ENCODE results near the gene ANKRD37. TPM values are rescaled to one million over a fixed set of nuclear protein-coding genes. Genes with fewer than 3 reads are reported as not detected.

Gene ANKRD37
- total and polyA plus RNA-seq, 3 experiments from 2014 or later = 14.5 to 16.1 (median 16.1) TPM

DNA sequence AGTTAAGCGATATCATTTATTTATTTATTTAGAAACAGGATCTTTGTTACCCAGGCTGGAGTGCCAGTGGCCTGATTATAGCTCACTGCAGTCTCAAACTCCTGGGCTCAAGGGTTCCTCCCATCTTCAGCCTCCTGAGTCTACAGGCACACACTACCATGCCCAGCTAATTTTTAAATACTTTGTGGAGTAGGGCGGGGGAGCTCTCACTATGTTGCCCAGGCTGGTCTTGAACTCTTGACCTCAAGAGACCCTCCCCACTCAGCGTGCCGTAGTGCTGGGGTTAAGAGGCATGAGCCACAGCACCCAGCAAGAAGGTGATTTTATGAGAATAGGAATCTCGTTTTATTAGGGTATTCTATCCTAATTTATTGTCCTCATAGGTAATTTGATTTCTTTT lies 33.0 kb downstream of the ANKRD37 start:
- Histone ChIP-seq H3K36me3 (ENCODE audit: insufficient read depth, low read length) (no peaks in the 10 kb centered on the region), H3K27me3 (ENCODE audit: insufficient read depth, low read length, poor library complexity, severe bottlenecking) (peaks cover 4% of the 10 kb centered on the region), H3K4me3 (ENCODE audit: low read length) (no peak overlapping the region), H3K4me1 (ENCODE audit: insufficient read depth, low read length) (peaks cover 11% of the 10 kb centered on the region), H3K9me3 (ENCODE audit: low read length) (no peaks in the 10 kb centered on the region), H3K27ac (ENCODE audit: low read depth, low read length) (no peak overlapping the region)
- DNase-seq = no peak
- POLR2A ChIA-PET = no interaction called here
- H3K4me3 Mint-ChIP-seq = no peak overlapping the region
- peaks cover 9 to 14% (median 11%) of the 10 kb centered on the region in 3 donors for H3K4me1 Mint-ChIP-seq
- no peak overlapping the region for H3K27ac Mint-ChIP-seq
- peaks cover 0 to 10% (median 0%) of the 10 kb centered on the region in 3 donors for H3K36me3 Mint-ChIP-seq
- no peaks in the 10 kb centered on the region for H3K9me3 Mint-ChIP-seq
- CTCF ChIA-PET = interaction anchor here (1.4 kb wide), 1 partner anchor 34 kb away, joined by 4 read pairs; the partner anchor contains the start of gene LRP2BP
- peaks cover 3 to 11% of the 10 kb centered on the region in 2 donors for H3K27me3 Mint-ChIP-seq

DNA sequence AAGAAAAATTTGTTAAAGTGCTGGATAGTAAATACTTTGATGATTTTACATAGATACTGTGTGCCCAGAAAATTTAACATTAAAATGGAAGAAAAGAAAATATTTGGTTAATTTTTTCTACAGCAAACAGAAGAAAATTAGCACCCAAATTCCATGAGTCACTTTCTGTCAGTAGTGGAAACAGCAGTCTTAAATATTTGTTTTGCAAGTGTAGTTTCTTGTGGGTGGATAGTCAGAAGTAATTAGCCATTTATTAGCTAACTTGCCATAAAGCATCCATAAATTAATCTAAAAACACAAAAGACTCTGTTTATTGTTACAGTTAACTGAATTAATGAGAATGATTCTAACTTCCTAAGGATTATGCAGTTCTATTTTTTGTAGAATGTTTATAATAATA lies 38.8 kb downstream of the ANKRD37 start:
- ChIA-PET POLR2A (no interaction called here), CTCF (no interaction called here)
- no peaks in the 10 kb centered on the region for H3K4me1 Mint-ChIP-seq
- no peak for DNase-seq
- H3K27ac Mint-ChIP-seq = no peak overlapping the region
- H3K4me3 Mint-ChIP-seq = no peak overlapping the region
- no peak overlapping the region for H3K4me3 ChIP-seq (ENCODE audit: low read length)
- H3K36me3 ChIP-seq (ENCODE audit: insufficient read depth, low read length) = no peaks in the 10 kb centered on the region
- no peaks in the 10 kb centered on the region for H3K9me3 ChIP-seq (ENCODE audit: low read length)
- no peaks in the 10 kb centered on the region for H3K4me1 ChIP-seq (ENCODE audit: insufficient read depth, low read length)
- no peak overlapping the region for H3K27ac ChIP-seq (ENCODE audit: low read depth, low read length)
- H3K27me3 Mint-ChIP-seq = peaks cover 2 to 14% of the 10 kb centered on the region in 2 donors
- H3K36me3 Mint-ChIP-seq = no peaks in the 10 kb centered on the region
- H3K9me3 Mint-ChIP-seq = no peaks in the 10 kb centered on the region
- peaks cover 4% of the 10 kb centered on the region for H3K27me3 ChIP-seq (ENCODE audit: insufficient read depth, low read length, poor library complexity, severe bottlenecking)

DNA sequence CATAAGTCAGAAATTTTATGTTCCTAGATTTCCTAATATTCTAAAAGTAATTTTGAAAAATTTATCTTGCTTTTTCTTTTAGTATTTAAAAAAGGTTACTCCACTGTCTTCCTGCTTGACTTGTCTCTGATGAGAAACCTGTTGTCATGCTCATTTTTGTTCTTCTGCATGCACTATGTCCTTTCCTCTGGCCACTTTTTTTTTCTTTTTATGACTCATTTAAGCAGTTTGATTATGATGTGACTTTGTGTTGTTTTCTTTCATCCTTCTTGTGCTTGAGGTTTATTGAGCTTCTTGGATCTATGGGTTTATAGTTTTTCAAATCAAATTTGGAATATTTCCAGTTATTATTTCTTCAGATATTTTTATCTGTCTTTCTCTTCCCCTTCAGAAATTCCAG lies 41.2 kb downstream of the ANKRD37 start:
- Mint-ChIP-seq H3K27ac (no peak overlapping the region), H3K27me3 (peaks cover 2 to 19% of the 10 kb centered on the region in 2 donors), H3K4me1 (no peaks in the 10 kb centered on the region), H3K9me3 (no peaks in the 10 kb centered on the region), H3K4me3 (no peak overlapping the region), H3K36me3 (no peaks in the 10 kb centered on the region)
- DNase-seq = no peak
- ChIA-PET POLR2A (no interaction called here), CTCF (interaction anchor here (0.7 kb wide), 1 partner anchor 236 kb away, joined by 3 read pairs; no protein-coding TSS in a partner anchor)
- H3K9me3 ChIP-seq (ENCODE audit: low read length) = no peaks in the 10 kb centered on the region
- H3K4me1 ChIP-seq (ENCODE audit: insufficient read depth, low read length) = no peaks in the 10 kb centered on the region
- no peaks in the 10 kb centered on the region for H3K27me3 ChIP-seq (ENCODE audit: insufficient read depth, low read length, poor library complexity, severe bottlenecking)
- H3K27ac ChIP-seq (ENCODE audit: low read depth, low read length) = no peak overlapping the region
- no peak overlapping the region for H3K4me3 ChIP-seq (ENCODE audit: low read length)
- H3K36me3 ChIP-seq (ENCODE audit: insufficient read depth, low read length) = no peaks in the 10 kb centered on the region

DNA sequence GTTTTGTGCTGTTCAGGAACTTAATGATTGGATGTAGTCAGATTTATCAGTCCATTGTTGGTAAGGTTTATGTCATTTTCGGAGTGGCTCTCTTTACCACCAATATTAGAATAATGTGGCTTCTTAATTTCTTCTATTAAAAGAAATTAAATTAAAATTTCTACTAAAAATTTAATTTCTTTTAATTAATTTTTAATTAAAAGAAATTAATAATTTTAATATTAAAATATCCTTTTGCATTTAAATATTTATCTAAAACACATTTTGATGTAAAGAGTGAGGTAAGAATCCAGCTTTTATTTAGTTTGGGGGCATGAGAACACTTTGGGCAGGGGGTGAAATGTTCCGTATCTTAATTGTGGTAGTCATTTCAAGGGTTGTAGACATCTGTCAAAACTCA lies 44.8 kb downstream of the ANKRD37 start:
- H3K4me1 Mint-ChIP-seq = no peaks in the 10 kb centered on the region
- ChIA-PET CTCF (no interaction called here), POLR2A (no interaction called here)
- no peaks in the 10 kb centered on the region for H3K9me3 Mint-ChIP-seq
- Histone ChIP-seq H3K4me1 (ENCODE audit: insufficient read depth, low read length) (no peaks in the 10 kb centered on the region), H3K27me3 (ENCODE audit: insufficient read depth, low read length, poor library complexity, severe bottlenecking) (no peaks in the 10 kb centered on the region), H3K4me3 (ENCODE audit: low read length) (no peak overlapping the region), H3K9me3 (ENCODE audit: low read length) (no peaks in the 10 kb centered on the region), H3K27ac (ENCODE audit: low read depth, low read length) (no peak overlapping the region), H3K36me3 (ENCODE audit: insufficient read depth, low read length) (no peaks in the 10 kb centered on the region)
- DNase-seq = no peak
- H3K27me3 Mint-ChIP-seq = peaks cover 0 to 11% of the 10 kb centered on the region in 2 donors
- no peak overlapping the region for H3K27ac Mint-ChIP-seq
- no peak overlapping the region for H3K4me3 Mint-ChIP-seq
- no peaks in the 10 kb centered on the region for H3K36me3 Mint-ChIP-seq

DNA sequence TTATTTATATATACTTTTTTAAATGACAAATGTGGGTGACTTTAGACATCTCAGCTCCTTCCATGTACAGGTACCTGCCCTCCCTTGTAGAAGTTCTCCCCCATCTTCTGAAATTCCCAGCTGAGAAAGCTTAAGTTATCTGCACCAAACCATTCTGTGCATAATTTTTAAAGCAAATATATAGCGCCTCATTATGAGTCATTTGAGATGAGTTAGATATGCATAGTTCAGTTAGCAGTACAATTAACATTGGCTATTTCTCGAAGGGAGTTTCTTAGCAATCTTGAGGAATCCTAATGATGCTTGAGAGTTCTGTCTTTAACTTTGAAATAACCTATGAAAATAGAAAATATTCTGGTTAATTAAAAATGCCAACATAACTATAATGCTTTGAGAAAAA lies 48.6 kb downstream of the ANKRD37 start:
- H3K4me1 Mint-ChIP-seq = no peaks in the 10 kb centered on the region
- Histone ChIP-seq H3K36me3 (ENCODE audit: insufficient read depth, low read length) (no peaks in the 10 kb centered on the region), H3K4me3 (ENCODE audit: low read length) (no peak overlapping the region), H3K27me3 (ENCODE audit: insufficient read depth, low read length, poor library complexity, severe bottlenecking) (no peaks in the 10 kb centered on the region), H3K4me1 (ENCODE audit: insufficient read depth, low read length) (no peaks in the 10 kb centered on the region), H3K9me3 (ENCODE audit: low read length) (no peaks in the 10 kb centered on the region), H3K27ac (ENCODE audit: low read depth, low read length) (no peak overlapping the region)
- CTCF ChIA-PET = no interaction called here
- H3K27ac Mint-ChIP-seq = no peak overlapping the region
- no peaks in the 10 kb centered on the region for H3K36me3 Mint-ChIP-seq
- no peaks in the 10 kb centered on the region for H3K9me3 Mint-ChIP-seq
- DNase-seq = no peak
- peaks cover 4 to 20% of the 10 kb centered on the region in 2 donors for H3K27me3 Mint-ChIP-seq
- POLR2A ChIA-PET = no interaction called here
- no peak overlapping the region for H3K4me3 Mint-ChIP-seq

Other genes starting within 250 kb of the ANKRD37 start
- 10 to 100 TPM; 49.9 to 50.1 TPM for gene CFAP97, start 192.8 kb upstream of the ANKRD37 start, total RNA-seq
- 107 TPM for gene CFAP97, start 192.8 kb upstream of the ANKRD37 start, polyA plus RNA-seq
- 10 to 100 TPM; 17.7 to 18.2 TPM for gene SNX25, start 187.2 kb upstream of the ANKRD37 start, total RNA-seq
- 7.8 TPM for gene SNX25, start 187.2 kb upstream of the ANKRD37 start, polyA plus RNA-seq
- under 1 TPM; 0.35 to 0.42 TPM for gene LRP2BP, start 917 bp upstream of the ANKRD37 start, total RNA-seq
- gene LRP2BP, start 917 bp upstream of the ANKRD37 start, polyA plus RNA-seq = 0.59 TPM
- gene UFSP2, start 29.1 kb downstream of the ANKRD37 start, total RNA-seq = 10 to 100 TPM; 19.5 to 19.8 TPM
- gene UFSP2, start 29.1 kb downstream of the ANKRD37 start, polyA plus RNA-seq = 48.9 TPM
- not detected for gene CCDC110, start 74.9 kb downstream of the ANKRD37 start, total RNA-seq
- not detected for gene CCDC110, start 74.9 kb downstream of the ANKRD37 start, polyA plus RNA-seq
- gene PDLIM3, start 138.7 kb downstream of the ANKRD37 start, total RNA-seq = not detected
- gene PDLIM3, start 138.7 kb downstream of the ANKRD37 start, polyA plus RNA-seq = not detected

All from CD8-positive, alpha-beta memory T cell (primary cell).